Dermis microvascular lymphatic vessel endothelial cell (primary cell): ENCODE data around the gene SEMA6B. TPM values are rescaled to one million over a fixed set of nuclear protein-coding genes. Genes with fewer than 3 reads are reported as not detected.

ENCODE experiments used
- DNase-seq, 2 donors: peaks; one replicate each; pipeline versions ENCODE4 v3.0.0 to v3.0.0-alpha.2; 2010; ENCODE audit warnings: low read depth in 2 of 2
- total RNA-seq: library from RNA; depleted of rRNA; stranded (reverse); fragments of >200 nt; gene quantifications from 2 replicates; pipeline ENCODE4 v1.2.1, GENCODE V29; 2014

Gene SEMA6B
- total RNA-seq, 1 donor from 2014 or later: 47.2 TPM

- peak in 1 of 2 donors; percentile 9 for DNase-seq
Measured at GRCh38 chr19:4508698-4509097, 50.8 kb downstream of the SEMA6B start.

GRCh38 chr19:4507804-4508203 lies 51.7 kb downstream of the SEMA6B start:
- no peak for DNase-seq

- no peak for DNase-seq
Measured at GRCh38 chr19:4507150-4507452, 52.4 kb downstream of the SEMA6B start.

GRCh38 chr19:4506449-4507149 lies 52.9 kb downstream of the SEMA6B start:
- peak in 1 of 2 donors; percentile 54 for DNase-seq

GRCh38 chr19:4505570-4506448 lies 53.7 kb downstream of the SEMA6B start:
- no peak for DNase-seq

- no peak for DNase-seq
Measured at GRCh38 chr19:4504891-4505569, 54.5 kb downstream of the SEMA6B start.

GRCh38 chr19:4504297-4504701 lies 55.2 kb downstream of the SEMA6B start:
- no peak for DNase-seq

GRCh38 chr19:4503825-4504170 lies 55.7 kb downstream of the SEMA6B start:
- DNase-seq: no peak

GRCh38 chr19:4503132-4503824 lies 56.2 kb downstream of the SEMA6B start:
- no peak for DNase-seq

- DNase-seq: no peak
Measured at GRCh38 chr19:4502282-4503131, 57.0 kb downstream of the SEMA6B start.

- no peak for DNase-seq
Measured at GRCh38 chr19:4501691-4502090, 57.8 kb downstream of the SEMA6B start.

GRCh38 chr19:4500841-4501591 lies 58.5 kb downstream of the SEMA6B start:
- DNase-seq: no peak

- no peak for DNase-seq
Measured at GRCh38 chr19:4499855-4500254, 59.6 kb downstream of the SEMA6B start.

GRCh38 chr19:4499318-4499717 lies 60.2 kb downstream of the SEMA6B start:
- no peak for DNase-seq

GRCh38 chr19:4498694-4499093 lies 60.8 kb downstream of the SEMA6B start:
- DNase-seq: no peak

GRCh38 chr19:4497770-4498389 lies 61.6 kb downstream of the SEMA6B start:
- no peak for DNase-seq

GRCh38 chr19:4496304-4496703 lies 63.2 kb downstream of the SEMA6B start:
- DNase-seq: no peak

- no peak for DNase-seq
Measured at GRCh38 chr19:4495471-4495870, 64.0 kb downstream of the SEMA6B start.

GRCh38 chr19:4494691-4495064 lies 64.8 kb downstream of the SEMA6B start:
- no peak for DNase-seq
